BJ (cell line): ENCODE measurements around the gene FXYD2. TPM values are rescaled to one million over a fixed set of nuclear protein-coding genes. Genes with fewer than 3 reads are reported as not detected.

ENCODE experiments used
- CTCF ChIA-PET: fragments of 350-600 bp; formaldehyde crosslinking; extraction: SDS; loops from one replicate; lab custom pipeline; 2021; ENCODE audit warnings: antibody characterized with exemption, inconsistent platforms; lab: Yijun Ruan, JAX
- POLR2A ChIA-PET: fragments of 300-600 bp; sonication (Branson Sonifier 250); formaldehyde crosslinking; extraction: SDS; loops from one replicate; lab custom pipeline; 2021; ENCODE audit warnings: antibody characterized with exemption; lab: Charles Lee
- DNase-seq: peaks from one replicate; pipeline ENCODE4 v3.0.0-alpha.2; 2011; ENCODE audit warnings: low read depth
- H3K27me3 ChIP-seq: 2 replicates; pipeline ENCODE4 v1.6.0; 2011; ENCODE audit warnings: low read length; ENCODE audit not compliant: control insufficient read depth, insufficient read depth
- H3K36me3 ChIP-seq: 2 replicates; pipeline ENCODE4 v1.5.1; 2011; ENCODE audit warnings: low read length; ENCODE audit not compliant: control insufficient read depth, insufficient read depth
- H3K4me3 ChIP-seq: 2 replicates; pipeline ENCODE4 v1.5.1; 2011; ENCODE audit warnings: low read depth, mild to moderate bottlenecking, control low read depth, low read length
- CTCF ChIP-seq: IDR thresholded peaks from 2 replicates; pipeline ENCODE4 v1.5.1; 2011; ENCODE audit warnings: low read depth, mild to moderate bottlenecking, control low read depth, inconsistent platforms, low read length, moderate library complexity; ENCODE audit not compliant: insufficient read depth
- polyA plus RNA-seq: library from polyadenylated mRNA; depleted of rRNA; stranded (reverse); fragments of >200 nt; gene quantifications from 2 replicates; pipeline ENCODE4 v1.2.3, GENCODE V29; 2011

FXYD2 gene
- polyA plus RNA-seq, 1 experiment = not detected

- Histone ChIP-seq H3K27me3 (peaks cover 2% of the 10 kb centered on the region), H3K4me3 (no peak overlapping the region), H3K36me3 (no peaks in the 10 kb centered on the region)
- POLR2A ChIA-PET = no interaction called here
- TF ChIP-seq CTCF = no peak
- CTCF ChIA-PET = interaction anchor here (0.7 to 8.1 kb wide), 14 partner anchors 9 to 382 kb away, joined by 3 to 155 read pairs (median 16); partner anchors contain the start of gene FXYD2
- no peak for DNase-seq
Measured at GRCh38 chr11:117808784-117809183, 15.8 kb downstream of the FXYD2 start.

- Histone ChIP-seq H3K27me3 (peaks cover 2% of the 10 kb centered on the region), H3K36me3 (no peaks in the 10 kb centered on the region), H3K4me3 (no peak overlapping the region)
- TF ChIP-seq CTCF = peak; percentile 89
- CTCF ChIA-PET = interaction anchor here (0.6 to 8.1 kb wide), 33 partner anchors 8 to 569 kb away, joined by 3 to 155 read pairs (median 5); partner anchors contain the start of gene FXYD2
- POLR2A ChIA-PET = interaction anchor here (0.5 kb wide), 1 partner anchor 436 kb away, joined by 16 read pairs; no protein-coding TSS in a partner anchor
- no peak for DNase-seq
Measured at GRCh38 chr11:117807482-117808327, 16.8 kb downstream of the FXYD2 start.

- no peaks in the 10 kb centered on the region for H3K36me3 ChIP-seq
- no peak for TF ChIP-seq CTCF
- no peak overlapping the region for H3K4me3 ChIP-seq
- H3K27me3 ChIP-seq = peaks cover 4% of the 10 kb centered on the region
- POLR2A ChIA-PET = no interaction called here
- CTCF ChIA-PET = interaction anchor here (0.7 to 8.1 kb wide), 23 partner anchors 8 to 333 kb away, joined by 3 to 155 read pairs (median 6); partner anchors contain the start of gene FXYD2
- DNase-seq = no peak
Measured at GRCh38 chr11:117806846-117807245, 17.7 kb downstream of the FXYD2 start.

GRCh38 chr11:117805045-117805444 lies 19.5 kb downstream of the FXYD2 start:
- DNase-seq = no peak
- Histone ChIP-seq H3K27me3 (peaks cover 4% of the 10 kb centered on the region), H3K4me3 (no peak overlapping the region), H3K36me3 (no peaks in the 10 kb centered on the region)
- ChIA-PET CTCF (interaction anchor here (1.5 to 8.1 kb wide), 3 partner anchors 13 to 248 kb away, joined by 4 to 155 read pairs (median 4); no protein-coding TSS in a partner anchor), POLR2A (no interaction called here)
- no peak for TF ChIP-seq CTCF

- no peak for DNase-seq
- CTCF ChIA-PET = interaction anchor here (0.9 to 8.1 kb wide), 4 partner anchors 14 to 988 kb away, joined by 3 to 155 read pairs (median 4); no protein-coding TSS in a partner anchor
- H3K27me3 ChIP-seq = peaks cover 4% of the 10 kb centered on the region
- POLR2A ChIA-PET = no interaction called here
- no peak for TF ChIP-seq CTCF
- H3K36me3 ChIP-seq = no peaks in the 10 kb centered on the region
- no peak overlapping the region for H3K4me3 ChIP-seq
Measured at GRCh38 chr11:117803896-117804295, 20.6 kb downstream of the FXYD2 start.
